B cell (primary cell): ENCODE measurements around the gene OXCT1. TPM values are rescaled to one million over a fixed set of nuclear protein-coding genes. Genes with fewer than 3 reads are reported as not detected.

Experiments
- ATAC-seq: fragments of 200-7000 bp; cut with Tn5 transposase; one replicate; pipeline ENCODE4 v1.10.0; 2021; ENCODE audit warnings: low read depth, mild to moderate bottlenecking, moderate number of reproducible peaks, moderate library complexity
- CTCF ChIA-PET: fragments of 350-600 bp; sonication (Branson Sonifier 250); formaldehyde crosslinking; loops from one replicate; lab custom pipeline; 2021; ENCODE audit warnings: antibody characterized with exemption, inconsistent platforms; lab: Charles Lee
- POLR2A ChIA-PET: fragments of 350-600 bp; sonication (Branson Sonifier 250); formaldehyde crosslinking; loops from one replicate; lab custom pipeline; 2021; ENCODE audit warnings: antibody characterized with exemption; lab: Charles Lee
- DNase-seq: peaks from one replicate; pipeline ENCODE4 v3.0.0; 2013
- H2AFZ ChIP-seq: 2 replicates; pipeline ENCODE4 v1.6.1; 2012; ENCODE audit warnings: mild to moderate bottlenecking, low read depth, low read length; ENCODE audit not compliant: insufficient read depth, poor library complexity, severe bottlenecking
- H3K27ac ChIP-seq, 2 donors: 1 replicate in 1 of 2; 2 replicates in 1 of 2; pipeline ENCODE4 v1.5.1; 2012 to 2013; ENCODE audit warnings: low read length in 2 of 2, mild to moderate bottlenecking in 2 of 2, moderate library complexity in 1 of 2
- H3K27me3 ChIP-seq, 4 experiments: fragments of 200-600 bp in 1 of 4; sonication (generic) in 1 of 4; replicated peaks in 1 of 4; 1 replicate in 2 of 4; 2 replicates in 2 of 4; pipeline versions ENCODE4 v1.6.1 to v1.7.0; 2013 to 2016; ENCODE audit warnings: low read length in 3 of 4, mild to moderate bottlenecking in 2 of 4, mixed read lengths in 1 of 4, moderate library complexity in 1 of 4; ENCODE audit not compliant: insufficient read depth in 4 of 4, control insufficient read depth in 3 of 4; ENCODE audit errors: control extremely low read depth in 1 of 4
- H3K36me3 ChIP-seq, 2 experiments: replicated peaks in 1 of 2; 1 replicate in 1 of 2; 2 replicates in 1 of 2; pipeline versions ENCODE4 v1.6.1 to v1.7.1; 2013; ENCODE audit warnings: low read length in 1 of 2; ENCODE audit not compliant: insufficient read depth in 2 of 2, control insufficient read depth in 1 of 2; ENCODE audit errors: control extremely low read depth in 1 of 2, extremely low read depth in 1 of 2
- H3K4me1 ChIP-seq, 2 donors: fragments of 200-600 bp in 1 of 2; sonication (generic) in 1 of 2; 1 replicate in 1 of 2; 2 replicates in 1 of 2; pipeline versions ENCODE4 v1.5.1 to v1.6.1; 2013 to 2017; ENCODE audit warnings: low read length in 2 of 2; ENCODE audit not compliant: control insufficient read depth in 2 of 2, insufficient read depth in 2 of 2
- H3K4me2 ChIP-seq: replicated peaks from 2 replicates; pipeline ENCODE3; 2012; ENCODE audit warnings: mild to moderate bottlenecking, low read depth, low read length; ENCODE audit not compliant: poor library complexity, severe bottlenecking
- H3K4me3 ChIP-seq, 5 experiments: fragments of 200-600 bp in 1 of 5; sonication (generic) in 1 of 5; 1 replicate in 3 of 5; 2 replicates in 2 of 5; pipeline versions ENCODE4 v1.5.1 to v1.7.0; 2011 to 2016; ENCODE audit warnings: low read length in 4 of 5, mild to moderate bottlenecking in 4 of 5, low read depth in 2 of 5, control low read depth in 1 of 5, moderate library complexity in 1 of 5; ENCODE audit not compliant: insufficient read depth in 1 of 5; ENCODE audit errors: control extremely low read depth in 1 of 5, extremely low read depth in 1 of 5
- H3K79me2 ChIP-seq: fragments of 200-600 bp; sonication (generic); one replicate; pipeline ENCODE4 v1.6.0; 2016; ENCODE audit warnings: low read length; ENCODE audit not compliant: control insufficient read depth, insufficient read depth
- H3K9ac ChIP-seq: fragments of 200-600 bp; sonication (generic); 2 replicates; pipeline ENCODE4 v1.6.1; 2017; ENCODE audit warnings: mild to moderate bottlenecking, low read length, moderate library complexity
- H3K9me3 ChIP-seq, 3 donors: one replicate each; pipeline versions ENCODE4 v1.6.1 to v1.7.1; 2013; ENCODE audit warnings: low read length in 2 of 3; ENCODE audit not compliant: control insufficient read depth in 2 of 3, insufficient read depth in 1 of 3; ENCODE audit errors: control extremely low read depth in 1 of 3
- H4K20me1 ChIP-seq: 2 replicates; pipeline ENCODE4 v1.6.0; 2012; ENCODE audit warnings: mild to moderate bottlenecking, low read length; ENCODE audit not compliant: insufficient read depth, control insufficient read depth, poor library complexity, severe bottlenecking
- H3K27ac Mint-ChIP-seq: one replicate; pipeline ENCODE4 v1.8.0; 2021; ENCODE audit warnings: mixed read lengths
- H3K27me3 Mint-ChIP-seq: one replicate; pipeline ENCODE4 v1.8.0; 2021; ENCODE audit warnings: mixed read lengths
- H3K4me1 Mint-ChIP-seq: one replicate; pipeline ENCODE4 v1.8.0; 2021; ENCODE audit warnings: mixed read lengths
- H3K4me3 Mint-ChIP-seq: one replicate; pipeline ENCODE4 v1.8.0; 2021; ENCODE audit warnings: mixed read lengths
- H3K9me3 Mint-ChIP-seq: one replicate; pipeline ENCODE4 v1.8.0; 2022; ENCODE audit warnings: mixed read lengths; ENCODE audit not compliant: insufficient read depth
- EZH2 ChIP-seq: IDR thresholded peaks from 2 replicates; pipeline ENCODE4 v1.6.1; 2012; ENCODE audit warnings: borderline replicate concordance, low read depth, mild to moderate bottlenecking, moderate library complexity, low read length; ENCODE audit not compliant: insufficient read depth, poor library complexity, severe bottlenecking
- WGBS: methylation state at CpG from one replicate; pipeline ENCODE4 v1.1.5; 2013; ENCODE audit warnings: missing lambda C conversion rate; ENCODE audit not compliant: insufficient coverage; 5-methylcytosine and 5-hydroxymethylcytosine counted together
- intact Hi-C: fragments of 100-400 bp; cut with micrococcal nuclease; formaldehyde crosslinking; loops from one replicate; pipeline ENCODE4 v1.10.0; 2022
- polyA plus RNA-seq: library from polyadenylated mRNA; depleted of rRNA; stranded (reverse); fragments of >200 nt; gene quantifications from 2 replicates; pipeline ENCODE4 v1.2.3, GENCODE V29; 2012
- total RNA-seq, 2 donors: library from RNA; stranded (reverse); fragments of 120-200 nt in 1 of 2; gene quantifications; 1 replicate in 1 of 2; 2 replicates in 1 of 2; pipeline versions ENCODE4 v1.2.3 to v1.2.4, GENCODE V29; 2013 to 2022
- TF ChIP-seq, protein P1 (sequence below): fragments of 200-600 bp; IDR thresholded peaks from one replicate; pipeline ENCODE4 v1.8.0; 2022; ENCODE audit warnings: antibody characterized with exemption, mild to moderate bottlenecking

The OXCT1 gene
- total and polyA plus RNA-seq, 2 donors (not counting 1 experiment from before 2014, with no cell fraction given), result 11.0 to 35.6 TPM

DNA sequence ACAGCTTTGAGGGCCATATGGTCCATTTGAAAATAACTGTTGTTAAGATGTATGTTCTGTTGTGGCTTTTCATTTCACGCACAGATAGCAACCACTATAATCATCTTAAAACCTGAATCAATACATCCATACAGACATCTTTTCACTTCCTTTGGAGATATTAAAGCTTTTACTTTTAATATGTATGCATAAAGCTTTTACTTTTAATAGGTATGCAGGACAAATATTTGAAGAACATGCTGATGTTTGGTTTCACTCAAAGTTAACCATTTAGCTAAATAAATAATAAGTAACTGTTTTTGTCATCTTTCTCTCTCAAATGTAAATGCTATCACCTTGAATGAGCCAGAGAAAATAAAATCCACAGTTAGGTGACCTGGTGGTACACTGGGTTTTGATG is 108.6 kb downstream of the OXCT1 start:
- TF ChIP-seq, protein P1, sequence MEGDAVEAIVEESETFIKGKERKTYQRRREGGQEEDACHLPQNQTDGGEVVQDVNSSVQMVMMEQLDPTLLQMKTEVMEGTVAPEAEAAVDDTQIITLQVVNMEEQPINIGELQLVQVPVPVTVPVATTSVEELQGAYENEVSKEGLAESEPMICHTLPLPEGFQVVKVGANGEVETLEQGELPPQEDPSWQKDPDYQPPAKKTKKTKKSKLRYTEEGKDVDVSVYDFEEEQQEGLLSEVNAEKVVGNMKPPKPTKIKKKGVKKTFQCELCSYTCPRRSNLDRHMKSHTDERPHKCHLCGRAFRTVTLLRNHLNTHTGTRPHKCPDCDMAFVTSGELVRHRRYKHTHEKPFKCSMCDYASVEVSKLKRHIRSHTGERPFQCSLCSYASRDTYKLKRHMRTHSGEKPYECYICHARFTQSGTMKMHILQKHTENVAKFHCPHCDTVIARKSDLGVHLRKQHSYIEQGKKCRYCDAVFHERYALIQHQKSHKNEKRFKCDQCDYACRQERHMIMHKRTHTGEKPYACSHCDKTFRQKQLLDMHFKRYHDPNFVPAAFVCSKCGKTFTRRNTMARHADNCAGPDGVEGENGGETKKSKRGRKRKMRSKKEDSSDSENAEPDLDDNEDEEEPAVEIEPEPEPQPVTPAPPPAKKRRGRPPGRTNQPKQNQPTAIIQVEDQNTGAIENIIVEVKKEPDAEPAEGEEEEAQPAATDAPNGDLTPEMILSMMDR, result no peak
- no peak for TF ChIP-seq EZH2

DNA sequence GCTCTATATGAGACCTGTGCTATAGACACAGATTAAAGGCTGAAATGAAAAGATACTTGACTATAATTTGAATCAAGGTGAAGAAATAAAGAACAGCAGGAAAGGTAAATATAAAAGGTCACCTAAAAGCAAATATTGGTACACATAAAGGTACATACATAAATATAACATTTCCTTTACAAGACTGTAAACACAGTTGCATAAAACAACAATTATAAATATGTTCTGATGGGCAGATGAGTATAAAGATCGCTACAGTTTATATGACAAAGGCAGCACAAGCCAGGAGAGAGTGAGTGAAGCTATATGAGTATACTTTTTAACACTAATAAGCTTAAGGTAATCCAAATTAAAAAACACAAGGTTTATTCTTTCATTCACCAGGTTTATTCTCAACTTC is 114.5 kb downstream of the OXCT1 start:
- Mint-ChIP-seq H3K4me1 (no peaks in the 10 kb centered on the region), H3K9me3 (no peaks in the 10 kb centered on the region), H3K27ac (no peak overlapping the region), H3K4me3 (no peak overlapping the region), H3K27me3 (no peaks in the 10 kb centered on the region)
- Histone ChIP-seq H3K4me1 (no peaks in the 10 kb centered on the region), H3K36me3 (peaks cover 4 to 36% of the 10 kb centered on the region in 2 experiments), H3K79me2 (no peaks in the 10 kb centered on the region), H3K27me3 (no peaks in the 10 kb centered on the region), H3K9ac (no peak overlapping the region), H3K9me3 (no peaks in the 10 kb centered on the region), H2AFZ (no peak overlapping the region), H4K20me1 (no peaks in the 10 kb centered on the region), H3K27ac (no peak overlapping the region), H3K4me2 (no peak overlapping the region), H3K4me3 (no peak overlapping the region)
- ChIA-PET POLR2A (no interaction called here), CTCF (no interaction called here)
- DNase-seq (no peak), ATAC-seq (no peak)
- TF ChIP-seq, protein P1, result no peak
- no peak for TF ChIP-seq EZH2
- WGBS, result no CpG with 5 or more reads among the region's 1 CpG
- intact Hi-C loops, result no loop called here

More for the DNA sequence above, 108.6 kb downstream of the OXCT1 start:
- POLR2A ChIA-PET, result no interaction called here
- Histone ChIP-seq H3K9ac (no peak overlapping the region), H3K9me3 (no peaks in the 10 kb centered on the region), H3K4me3 (no peak overlapping the region), H2AFZ (no peak overlapping the region), H3K79me2 (no peaks in the 10 kb centered on the region), H4K20me1 (no peaks in the 10 kb centered on the region), H3K27ac (no peak overlapping the region), H3K27me3 (no peaks in the 10 kb centered on the region), H3K4me2 (no peak overlapping the region), H3K36me3 (peaks cover 4 to 19% of the 10 kb centered on the region in 2 experiments), H3K4me1 (no peaks in the 10 kb centered on the region)
- H3K4me1 Mint-ChIP-seq, result no peaks in the 10 kb centered on the region
- ATAC-seq, result no peak
- no peak overlapping the region for H3K4me3 Mint-ChIP-seq
- CTCF ChIA-PET, result no interaction called here
- intact Hi-C loops, result no loop called here
- no peaks in the 10 kb centered on the region for H3K27me3 Mint-ChIP-seq
- H3K9me3 Mint-ChIP-seq, result no peaks in the 10 kb centered on the region
- WGBS, result no CpG with 5 or more reads among the region's 1 CpG
- DNase-seq, result no peak
- H3K27ac Mint-ChIP-seq, result no peak overlapping the region
